MCF 10A (cell line): ENCODE data around the gene SIKE1. TPM values are rescaled to one million over a fixed set of nuclear protein-coding genes. Genes with fewer than 3 reads are reported as not detected.
A peak's percentile ranks its signal among the peaks of the same experiment; 100 is the strongest.

ENCODE experiments used
- BruUV-seq: library from RNA; stranded (reverse); fragments of 400-500 nt; replicated peaks from 2 replicates; lab custom pipeline; 2021; lab: Mats Ljungman, UMichigan
- CTCF ChIA-PET: fragments of 300-600 bp; sonication (Branson Sonifier 250); formaldehyde crosslinking; extraction: SDS; loops from one replicate; lab custom pipeline; 2021; ENCODE audit warnings: antibody characterized with exemption, inconsistent platforms; lab: Yijun Ruan, JAX
- POLR2A ChIA-PET: fragments of 300-600, 350-650 bp; sonication (Branson Sonifier 250); formaldehyde crosslinking; extraction: SDS; loops from one replicate; lab custom pipeline; 2020; ENCODE audit warnings: antibody characterized with exemption, inconsistent platforms; lab: Yijun Ruan, JAX
- DNase-seq: peaks from one replicate; pipeline ENCODE4 v3.0.0-alpha.2; 2018; ENCODE audit not compliant: unreplicated experiment
- H3K27ac Mint-ChIP-seq: one replicate; pipeline ENCODE4 v1.8.0; 2022; ENCODE audit warnings: mild to moderate bottlenecking, low read depth, mixed read lengths; ENCODE audit not compliant: unreplicated experiment
- H3K27me3 Mint-ChIP-seq: one replicate; pipeline ENCODE4 v1.8.0; 2022; ENCODE audit warnings: mixed read lengths; ENCODE audit not compliant: insufficient read depth, unreplicated experiment
- H3K36me3 Mint-ChIP-seq: one replicate; pipeline ENCODE4 v1.8.0; 2022; ENCODE audit warnings: mild to moderate bottlenecking, moderate library complexity, mixed read lengths; ENCODE audit not compliant: insufficient read depth, unreplicated experiment
- H3K4me1 Mint-ChIP-seq: one replicate; pipeline ENCODE4 v1.8.0; 2022; ENCODE audit warnings: mixed read lengths; ENCODE audit not compliant: insufficient read depth, unreplicated experiment
- H3K4me3 Mint-ChIP-seq: one replicate; pipeline ENCODE4 v1.8.0; 2022; ENCODE audit warnings: mild to moderate bottlenecking, moderate library complexity, mixed read lengths; ENCODE audit not compliant: unreplicated experiment
- H3K9me3 Mint-ChIP-seq: one replicate; pipeline ENCODE4 v1.8.0; 2022; ENCODE audit warnings: mixed read lengths; ENCODE audit not compliant: unreplicated experiment
- CTCF ChIP-seq: fragments of 200-600 bp; IDR thresholded peaks from one replicate; pipeline ENCODE4 v1.8.0; 2022; ENCODE audit warnings: antibody characterized with exemption, mild to moderate bottlenecking; ENCODE audit not compliant: unreplicated experiment
- intact Hi-C: fragments of 100-400 bp; cut with micrococcal nuclease; formaldehyde crosslinking; loops from 2 replicates; pipeline ENCODE4 v1.14.1; 2022
- total RNA-seq: library from RNA; stranded (reverse); gene quantifications from 2 replicates; pipeline ENCODE4 v1.2.3, GENCODE V29; 2022

SIKE1 gene
- total RNA-seq, 1 experiment from 2014 or later, result 66.2 TPM

DNA sequence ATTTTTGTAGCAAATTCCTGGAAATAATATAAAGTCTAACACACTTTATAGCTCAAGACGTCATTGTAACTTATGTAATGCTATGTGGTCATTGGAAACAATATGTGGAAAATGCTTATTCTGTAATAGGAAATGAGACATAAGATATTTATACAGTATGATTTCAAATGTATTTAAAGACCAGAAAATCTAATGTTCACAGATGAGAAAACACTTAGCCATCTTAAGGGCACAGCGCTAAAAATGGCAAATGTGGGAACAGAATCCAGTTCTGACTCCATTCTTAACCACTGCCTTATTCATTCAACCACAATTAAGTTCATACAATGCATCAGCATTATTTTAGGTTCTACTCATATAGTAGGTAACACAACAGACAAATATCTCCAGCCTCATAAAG, 35.2 kb downstream of the SIKE1 start:
- Mint-ChIP-seq H3K9me3 (no peaks in the 10 kb centered on the region), H3K4me1 (peaks cover 40% of the 10 kb centered on the region), H3K27ac (no peak overlapping the region), H3K4me3 (no peak overlapping the region), H3K36me3 (peaks cover 85% of the 10 kb centered on the region), H3K27me3 (no peaks in the 10 kb centered on the region)
- ChIA-PET POLR2A (interaction anchor here (1.0 to 1.2 kb wide), 4 partner anchors 11 to 317 kb away, joined by 3 to 8 read pairs (median 4); partner anchors contain the start of gene NRAS), CTCF (interaction anchor here (0.7 to 1.1 kb wide), 4 partner anchors 10 to 462 kb away, joined by 3 to 4 read pairs (median 4); no protein-coding TSS in a partner anchor)
- intact Hi-C loops, result no loop called here
- no TSS peak for BruUV-seq
- no peak for DNase-seq
- no peak for TF ChIP-seq CTCF

- POLR2A ChIA-PET, result interaction anchor here (1.0 to 1.2 kb wide), 2 partner anchors 22 to 34 kb away, joined by 3 to 7 read pairs; no protein-coding TSS in a partner anchor
- H3K4me3 Mint-ChIP-seq, result no peak overlapping the region
- no peak for DNase-seq
- no TSS peak for BruUV-seq
- no peaks in the 10 kb centered on the region for H3K9me3 Mint-ChIP-seq
- H3K36me3 Mint-ChIP-seq, result peaks cover 81% of the 10 kb centered on the region
- peaks cover 23% of the 10 kb centered on the region for H3K4me1 Mint-ChIP-seq
- peak overlapping the region; percentile 22 for H3K27ac Mint-ChIP-seq
- no peak for TF ChIP-seq CTCF
- CTCF ChIA-PET, result interaction anchor here (0.9 kb wide), 1 partner anchor 13 kb away, joined by 3 read pairs; no protein-coding TSS in a partner anchor
- no peaks in the 10 kb centered on the region for H3K27me3 Mint-ChIP-seq
- intact Hi-C loops, result no loop called here
These were observed 38.3 kb downstream of the SIKE1 start for GRCh38 chr1:114741963-114742746.

GRCh38 chr1:114740331-114740730, 40.2 kb downstream of the SIKE1 start:
- Mint-ChIP-seq H3K27me3 (no peaks in the 10 kb centered on the region), H3K27ac (no peak overlapping the region), H3K9me3 (no peaks in the 10 kb centered on the region), H3K36me3 (peaks cover 81% of the 10 kb centered on the region), H3K4me1 (peaks cover 24% of the 10 kb centered on the region), H3K4me3 (no peak overlapping the region)
- DNase-seq, result no peak
- no TSS peak for BruUV-seq
- no peak for TF ChIP-seq CTCF
- ChIA-PET POLR2A (interaction anchor here (1.2 kb wide), 1 partner anchor 15 kb away, joined by 3 read pairs; no protein-coding TSS in a partner anchor), CTCF (no interaction called here)
- intact Hi-C loops, result no loop called here

GRCh38 chr1:114737314-114737849, 43.1 kb downstream of the SIKE1 start:
- no peak overlapping the region for H3K27ac Mint-ChIP-seq
- no peak for DNase-seq
- H3K36me3 Mint-ChIP-seq, result peaks cover 87% of the 10 kb centered on the region
- intact Hi-C loops, result no loop called here
- no peak overlapping the region for H3K4me3 Mint-ChIP-seq
- CTCF ChIA-PET, result no interaction called here
- no peaks in the 10 kb centered on the region for H3K27me3 Mint-ChIP-seq
- BruUV-seq, result no TSS peak
- POLR2A ChIA-PET, result interaction anchor here (1.9 kb wide), 1 partner anchor 9 kb away, joined by 7 read pairs; no protein-coding TSS in a partner anchor
- peaks cover 17% of the 10 kb centered on the region for H3K4me1 Mint-ChIP-seq
- TF ChIP-seq CTCF, result no peak
- H3K9me3 Mint-ChIP-seq, result no peaks in the 10 kb centered on the region
